ENCODE measurements around the gene CCZ1. TPM values are rescaled to one million over a fixed set of nuclear protein-coding genes. Genes with fewer than 3 reads are reported as not detected.
"Not testable (repeated sequence)": the region's sequence is repeated elsewhere in the genome, so short reads cannot be mapped to it uniquely, and the experiment has no call there.

Gene CCZ1
- total RNA-seq = 56.8 TPM
- long read RNA-seq, transcript CCZ1-201 (15 exons, 1,802 nt) = major isoform, 56 of 67 reads
- long read RNA-seq, partial matches to known transcripts = 1 of 67 reads
- long read RNA-seq, other reads (novel, unspliced or antisense) = 9 of 67 reads

DNA sequence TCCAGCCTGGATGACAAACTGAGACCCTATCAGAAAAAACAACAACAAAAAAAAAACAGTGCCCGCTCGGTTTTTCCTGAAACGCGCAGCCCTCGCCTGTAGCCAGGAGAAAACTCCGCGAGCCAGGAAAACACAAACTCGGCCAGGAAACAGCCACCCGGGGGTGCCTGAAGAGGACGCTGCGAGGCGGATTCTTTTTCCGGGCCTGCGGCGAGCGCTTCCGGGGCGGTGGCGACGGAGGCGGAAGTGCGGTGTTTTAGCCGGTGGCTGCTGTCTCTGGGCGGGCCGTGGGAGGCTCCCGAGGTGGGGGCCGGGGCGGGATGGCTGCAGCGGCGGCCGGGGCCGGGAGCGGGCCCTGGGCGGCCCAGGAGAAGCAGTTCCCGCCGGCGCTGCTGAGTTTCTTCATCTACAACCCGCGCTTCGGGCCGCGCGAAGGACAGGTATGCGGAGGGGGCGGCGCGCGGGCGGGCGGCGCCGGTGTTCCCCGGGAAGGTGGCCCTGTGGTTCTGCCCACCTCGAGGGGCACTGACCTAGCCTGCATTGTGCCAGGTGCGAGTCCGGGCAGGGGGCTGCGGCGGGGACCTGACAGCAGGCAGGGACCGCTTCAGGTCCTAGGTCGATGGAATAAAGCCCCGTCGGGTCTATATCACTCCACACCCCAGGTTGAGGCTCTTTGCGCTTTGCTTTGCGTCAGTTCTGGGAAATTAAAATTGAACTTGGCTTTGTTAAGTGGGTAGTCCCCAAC, at the start of gene CCZ1:
CCZ1 (plus strand) TSS at position 254 of the 745 bp plus-strand sequence; CDS start at position 321, 67 bp downstream.
- Histone ChIP-seq H3K4me3 (peak within 1 kb of the TSS; percentile 53), H3K27ac (peak within 1 kb of the TSS; percentile 71)
- H3K9me3 ChIP-seq; H3K27me3 ChIP-seq (ENCODE audit: low read depth); H3K4me1 ChIP-seq; intact Hi-C loops (cut with DNase I); H3K36me3 ChIP-seq: not testable (repeated sequence)
- TF ChIP-seq, protein P1, sequence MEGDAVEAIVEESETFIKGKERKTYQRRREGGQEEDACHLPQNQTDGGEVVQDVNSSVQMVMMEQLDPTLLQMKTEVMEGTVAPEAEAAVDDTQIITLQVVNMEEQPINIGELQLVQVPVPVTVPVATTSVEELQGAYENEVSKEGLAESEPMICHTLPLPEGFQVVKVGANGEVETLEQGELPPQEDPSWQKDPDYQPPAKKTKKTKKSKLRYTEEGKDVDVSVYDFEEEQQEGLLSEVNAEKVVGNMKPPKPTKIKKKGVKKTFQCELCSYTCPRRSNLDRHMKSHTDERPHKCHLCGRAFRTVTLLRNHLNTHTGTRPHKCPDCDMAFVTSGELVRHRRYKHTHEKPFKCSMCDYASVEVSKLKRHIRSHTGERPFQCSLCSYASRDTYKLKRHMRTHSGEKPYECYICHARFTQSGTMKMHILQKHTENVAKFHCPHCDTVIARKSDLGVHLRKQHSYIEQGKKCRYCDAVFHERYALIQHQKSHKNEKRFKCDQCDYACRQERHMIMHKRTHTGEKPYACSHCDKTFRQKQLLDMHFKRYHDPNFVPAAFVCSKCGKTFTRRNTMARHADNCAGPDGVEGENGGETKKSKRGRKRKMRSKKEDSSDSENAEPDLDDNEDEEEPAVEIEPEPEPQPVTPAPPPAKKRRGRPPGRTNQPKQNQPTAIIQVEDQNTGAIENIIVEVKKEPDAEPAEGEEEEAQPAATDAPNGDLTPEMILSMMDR (IDR thresholded peaks at IDR 0.05) = peak; percentile 32
- peak; percentile 98 to 99 for ATAC-seq
- DNase-seq = peak; percentile 84

DNA sequence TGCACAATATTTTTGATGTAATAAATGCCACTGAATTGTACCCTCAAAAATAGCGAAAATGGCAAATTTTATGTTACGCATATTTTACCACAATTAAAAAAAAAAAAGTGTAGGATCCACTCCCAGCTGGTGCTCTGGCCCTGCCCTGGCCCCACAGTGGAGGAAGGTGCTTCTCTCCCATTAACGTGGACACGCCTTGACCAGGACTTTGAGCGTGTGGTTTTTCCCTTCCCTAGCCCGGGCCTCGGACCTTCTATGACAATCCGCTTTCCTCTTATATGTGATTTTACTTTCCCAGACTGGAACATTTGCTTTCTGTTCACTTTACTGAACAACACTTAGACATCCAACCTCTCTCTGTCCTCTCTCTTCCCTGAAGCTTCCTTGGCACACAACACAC, 47.6 kb upstream of the CCZ1 start:
- H3K27me3 ChIP-seq (ENCODE audit: low read depth) = no peaks in the 10 kb centered on the region
- H3K4me1 ChIP-seq = no peaks in the 10 kb centered on the region
- no peak overlapping the region for H3K4me3 ChIP-seq
- H3K9me3 ChIP-seq = no peaks in the 10 kb centered on the region
- intact Hi-C loops (cut with DNase I) = no loop called here
- no peak overlapping the region for H3K27ac ChIP-seq
- DNase-seq (no peak), ATAC-seq (no peak)
- TF ChIP-seq, protein P1 (IDR thresholded peaks at IDR 0.05) = no peak
- H3K36me3 ChIP-seq = no peaks in the 10 kb centered on the region

DNA sequence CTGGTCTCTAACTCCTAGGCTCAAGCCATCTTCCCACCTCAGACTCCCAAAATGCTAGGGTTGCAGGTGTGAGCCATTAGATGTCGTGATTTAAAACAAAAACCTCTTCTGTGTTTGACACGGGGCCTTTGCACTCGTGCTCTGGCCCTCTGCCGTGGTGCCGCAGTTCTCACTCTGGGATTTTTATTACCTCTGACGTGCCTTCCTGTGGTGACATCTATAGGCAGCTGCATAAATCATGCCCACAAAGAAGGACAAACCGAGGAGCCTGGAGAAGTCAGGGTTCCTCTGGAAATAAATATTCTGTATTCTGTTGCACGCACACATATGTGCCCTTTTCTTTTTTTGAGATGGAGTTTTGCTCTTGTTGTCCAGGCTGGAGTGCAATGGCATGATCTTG, 43.8 kb upstream of the CCZ1 start:
- H3K36me3 ChIP-seq = no peaks in the 10 kb centered on the region
- H3K4me3 ChIP-seq = no peak overlapping the region
- H3K9me3 ChIP-seq = no peaks in the 10 kb centered on the region
- no peaks in the 10 kb centered on the region for H3K27me3 ChIP-seq (ENCODE audit: low read depth)
- TF ChIP-seq, protein P1 (IDR thresholded peaks at IDR 0.05) = no peak
- ATAC-seq (no peak), DNase-seq (no peak)
- H3K27ac ChIP-seq = no peak overlapping the region
- intact Hi-C loops (cut with DNase I) = no loop called here
- H3K4me1 ChIP-seq = no peaks in the 10 kb centered on the region

DNA sequence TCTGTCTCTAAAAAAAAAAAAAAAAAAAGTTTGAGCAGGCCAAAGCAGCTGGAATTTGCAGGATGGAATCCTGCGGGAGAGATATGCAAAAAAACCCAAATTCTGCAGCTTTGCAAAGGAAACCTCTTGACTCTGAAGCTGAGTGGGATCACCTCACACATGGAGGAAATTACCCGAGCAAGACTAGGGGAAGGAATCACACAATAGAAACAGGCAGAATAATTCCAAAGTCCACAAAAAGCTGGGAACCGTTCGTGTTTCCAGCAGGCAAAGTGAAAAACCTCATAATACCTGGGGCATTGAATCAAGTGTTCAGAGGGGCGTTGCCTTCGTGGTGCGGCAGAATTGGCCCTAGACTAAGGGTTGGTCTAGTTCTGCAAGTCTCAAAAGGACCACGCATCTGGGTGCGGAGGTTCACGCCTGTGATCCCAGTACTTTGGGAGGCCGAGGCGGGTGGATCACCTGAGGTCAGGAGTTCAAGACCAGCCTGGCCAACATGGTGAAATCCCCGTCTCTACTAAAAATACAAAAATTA, 41.4 kb upstream of the CCZ1 start:
- H3K4me1 ChIP-seq; ATAC-seq; DNase-seq; H3K27me3 ChIP-seq (ENCODE audit: low read depth); H3K27ac ChIP-seq; H3K4me3 ChIP-seq; H3K36me3 ChIP-seq; intact Hi-C loops (cut with DNase I); H3K9me3 ChIP-seq: not testable (repeated sequence)

DNA sequence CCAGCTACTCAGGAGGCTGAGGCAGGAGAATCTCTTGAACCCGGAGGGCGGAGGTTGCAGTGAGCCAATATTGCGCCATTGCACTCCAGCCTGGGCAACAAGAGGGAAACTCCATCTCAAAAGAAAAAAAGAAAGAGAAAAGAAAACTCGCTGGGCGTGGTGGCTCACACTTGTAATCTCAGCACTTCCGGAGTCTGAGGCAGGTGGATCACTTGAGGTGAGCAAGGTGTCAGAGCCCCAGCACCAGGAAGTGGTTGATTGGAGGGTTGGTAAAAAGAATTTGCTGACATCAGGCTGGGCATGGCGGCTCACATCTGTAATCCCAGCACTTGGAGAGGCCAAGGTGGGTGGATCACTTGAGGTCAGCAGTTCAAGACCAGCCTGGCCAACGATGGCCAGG, 40.0 kb upstream of the CCZ1 start:
- H3K27ac ChIP-seq; H3K9me3 ChIP-seq; intact Hi-C loops (cut with DNase I); DNase-seq; H3K4me3 ChIP-seq; H3K36me3 ChIP-seq; H3K4me1 ChIP-seq; H3K27me3 ChIP-seq (ENCODE audit: low read depth): not testable (repeated sequence)
- peak; percentile 48 to 61 for ATAC-seq

DNA sequence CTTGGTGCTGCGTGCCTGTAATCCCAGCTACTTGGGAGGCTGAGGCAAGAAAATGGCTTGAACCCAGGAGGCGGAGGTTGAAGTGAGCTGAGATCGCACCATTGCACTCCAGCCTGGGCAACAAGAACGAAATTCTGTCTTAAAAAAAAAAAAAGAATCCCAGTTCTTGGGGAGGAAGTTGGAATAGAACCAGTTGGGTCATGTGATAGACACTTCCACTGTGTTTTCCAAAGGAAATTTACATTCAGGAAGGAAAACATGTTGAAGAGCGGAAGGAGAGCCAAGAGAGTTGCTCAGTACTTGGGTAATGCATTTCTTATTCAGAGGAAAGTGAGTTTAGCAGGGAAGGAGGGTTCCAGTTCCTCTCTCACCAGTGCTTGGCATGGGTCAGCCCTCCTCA, 37.3 kb upstream of the CCZ1 start:
- DNase-seq; H3K27me3 ChIP-seq (ENCODE audit: low read depth); ATAC-seq; H3K4me1 ChIP-seq; H3K9me3 ChIP-seq; H3K36me3 ChIP-seq; H3K4me3 ChIP-seq; H3K27ac ChIP-seq; intact Hi-C loops (cut with DNase I): not testable (repeated sequence)

DNA sequence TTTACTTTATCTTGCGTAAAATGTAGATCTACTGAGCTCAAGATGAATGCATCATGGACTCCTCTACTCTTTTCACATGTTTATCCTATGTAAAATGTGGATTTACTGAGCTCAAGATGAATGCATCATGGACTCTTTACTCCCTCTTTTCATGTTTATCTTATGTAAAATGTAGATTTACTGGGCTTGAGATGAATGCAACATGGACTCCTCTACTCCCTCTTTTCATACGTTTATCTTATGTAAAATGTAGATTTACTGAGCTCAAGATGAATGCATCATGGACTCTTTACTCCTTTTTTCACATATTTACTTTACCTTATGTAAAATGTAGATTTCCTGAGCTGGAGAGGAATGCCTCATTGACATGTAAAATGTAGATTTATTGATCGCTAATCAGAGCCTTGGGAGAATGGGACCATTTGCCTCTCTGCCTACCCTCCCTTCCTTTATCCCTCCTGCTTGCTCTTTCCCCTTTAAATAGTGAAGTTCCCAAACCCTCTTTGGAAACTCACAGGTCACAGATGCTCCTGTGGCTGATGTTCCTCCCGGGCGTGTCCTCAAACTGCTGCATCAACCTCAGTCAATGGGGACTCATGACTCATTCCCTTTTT, 35.7 kb upstream of the CCZ1 start:
- H3K4me3 ChIP-seq; intact Hi-C loops (cut with DNase I); H3K36me3 ChIP-seq; H3K4me1 ChIP-seq; DNase-seq; H3K9me3 ChIP-seq; ATAC-seq; H3K27ac ChIP-seq; H3K27me3 ChIP-seq (ENCODE audit: low read depth): not testable (repeated sequence)

DNA sequence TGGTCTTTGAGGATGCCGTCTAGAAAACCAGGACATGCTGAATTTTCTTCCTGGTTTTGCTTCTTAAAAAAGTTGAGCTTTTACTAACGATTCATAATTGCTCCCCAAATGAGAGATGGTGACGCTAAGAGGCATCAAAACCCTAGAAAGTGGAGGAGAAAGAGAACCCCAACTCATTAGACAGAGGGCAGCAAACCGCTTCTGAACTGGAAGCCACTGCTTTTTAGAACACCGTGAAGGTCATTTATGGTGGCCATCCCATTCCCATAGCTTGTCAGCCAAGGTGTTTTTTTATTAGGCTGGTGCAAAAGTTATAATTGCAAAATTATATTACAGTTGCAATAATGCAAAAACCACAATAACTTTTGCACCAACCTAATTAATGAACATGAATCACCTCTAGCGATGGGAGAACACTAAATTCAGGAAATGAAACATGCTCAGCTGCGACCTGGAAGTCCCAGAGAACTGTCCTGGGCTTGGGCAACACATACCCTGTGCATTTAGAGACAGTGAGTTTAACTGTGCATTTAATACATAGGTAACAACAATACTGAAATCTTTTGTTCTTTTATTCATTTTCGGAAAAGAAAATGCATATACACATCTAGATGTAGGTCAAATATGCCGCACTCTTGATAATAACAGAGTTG, 33.1 kb upstream of the CCZ1 start:
- intact Hi-C loops (cut with DNase I); H3K9me3 ChIP-seq; H3K4me3 ChIP-seq; DNase-seq; H3K36me3 ChIP-seq; ATAC-seq; H3K27me3 ChIP-seq (ENCODE audit: low read depth); H3K27ac ChIP-seq; H3K4me1 ChIP-seq: not testable (repeated sequence)

Measured in lower lobe of right lung (tissue), 2 donors.